H54 (cell line): ENCODE results near the gene HIP1.
"Not testable (repeated sequence)": the region's sequence is repeated elsewhere in the genome, so short reads cannot be mapped to it uniquely, and the experiment has no call there.

Experiments used
- DNase-seq: peaks from one replicate; pipeline ENCODE4 v3.0.0; 2011; ENCODE audit warnings: low spot score, mixed read lengths; ENCODE audit not compliant: insufficient read length
- FAIRE-seq: peaks from 3 replicates; lab custom pipeline; 2011; peaks lifted over from hg19 to GRCh38; lab: Jason Lieb, UNC
- POLR2A ChIP-seq: IDR thresholded peaks from 2 replicates; pipeline ENCODE4 v1.6.1; 2011; ENCODE audit warnings: low read depth, mild to moderate bottlenecking, low read length

HIP1 gene

DNA sequence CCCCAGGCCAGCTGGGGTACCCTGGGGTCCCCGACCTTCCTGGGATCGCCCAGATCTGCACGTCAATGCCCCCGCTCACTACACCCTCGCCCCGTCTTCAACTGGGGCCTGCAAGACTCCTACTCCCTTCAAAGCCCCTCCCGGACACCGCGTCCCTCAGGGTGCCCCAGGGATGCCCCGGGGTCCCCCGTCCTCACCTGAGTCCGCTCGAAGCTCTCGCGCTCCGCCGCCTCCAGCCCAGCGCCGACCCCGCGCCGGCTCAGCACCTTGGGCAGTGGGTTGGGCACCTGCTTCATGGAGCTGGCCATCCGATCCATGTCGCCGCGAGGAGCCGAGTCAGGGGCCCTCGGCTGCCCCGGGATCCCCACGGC lies at the start of gene HIP1:
TSS of gene HIP1 (minus strand) at position 338 of the 371 bp plus-strand sequence. CDS start at position 317, 21 bp downstream.
- DNase-seq (peak; percentile 33), FAIRE-seq (no peak)
- TF ChIP-seq POLR2A: no peak; the same call in 1 of the 2 replicates

- not testable (repeated sequence) for DNase-seq, FAIRE-seq
Measured at GRCh38 chr7:75788154-75788847, 49.6 kb upstream of the HIP1 start.

GRCh38 chr7:75783058-75783457 lies 44.3 kb upstream of the HIP1 start:
- FAIRE-seq, DNase-seq: not testable (repeated sequence)

GRCh38 chr7:75780647-75781273 lies 42.0 kb upstream of the HIP1 start:
- FAIRE-seq, DNase-seq: not testable (repeated sequence)

GRCh38 chr7:75779516-75779915 lies 40.8 kb upstream of the HIP1 start:
- not testable (repeated sequence) for DNase-seq, FAIRE-seq

DNA sequence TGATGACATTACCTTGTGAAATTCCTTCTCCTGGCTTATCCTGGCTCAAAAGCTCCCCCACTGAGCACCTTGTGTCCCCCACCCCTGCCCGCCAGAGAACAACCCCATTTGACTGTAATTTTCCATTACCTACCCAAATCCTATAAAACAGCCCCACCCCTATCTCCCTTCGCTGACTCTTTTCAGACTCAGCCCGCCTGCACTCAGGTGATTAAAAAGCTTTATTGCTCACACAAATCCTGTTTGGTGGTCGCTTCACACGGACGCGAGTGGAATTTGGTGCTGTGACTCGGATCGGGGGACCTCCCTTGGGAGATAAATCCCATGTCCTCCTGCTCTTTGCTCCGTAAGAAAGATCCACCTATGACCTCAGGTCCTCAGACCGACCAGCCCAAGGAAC lies 40.3 kb upstream of the HIP1 start:
- not testable (repeated sequence) for FAIRE-seq, DNase-seq

DNA sequence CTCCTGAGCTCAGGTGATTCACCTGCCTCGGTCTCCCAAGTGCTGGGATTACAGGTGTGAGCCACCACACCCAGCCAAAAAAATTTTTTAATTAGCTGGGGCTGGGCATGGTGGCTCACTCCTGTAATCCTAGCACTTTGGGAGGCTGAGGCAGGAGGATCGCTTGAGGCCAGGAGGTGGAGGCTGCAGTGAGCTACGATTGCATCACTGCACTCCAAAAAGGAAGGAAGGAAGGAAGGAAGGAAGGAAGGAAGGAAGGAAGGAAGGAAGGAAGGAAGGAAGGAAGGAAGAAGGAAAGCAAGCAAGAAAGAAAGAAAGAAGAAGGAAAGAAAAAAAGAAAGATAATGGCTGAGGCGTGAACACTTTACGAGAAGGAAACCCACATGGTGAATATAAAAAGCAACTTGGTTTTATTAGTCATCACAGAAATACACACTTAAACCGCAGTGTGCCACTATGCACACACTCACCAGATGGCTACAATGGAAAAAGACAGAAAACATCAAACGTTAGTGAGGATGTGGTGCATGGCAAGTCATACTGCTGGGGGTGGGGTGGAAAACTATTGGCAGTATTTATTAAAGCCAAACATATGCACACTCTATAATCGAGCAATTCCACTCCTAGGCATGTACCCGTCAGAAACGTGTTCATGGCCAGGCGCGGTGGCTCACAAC lies 37.7 kb upstream of the HIP1 start:
- no peak for FAIRE-seq
- TF ChIP-seq POLR2A: no peak
- no peak for DNase-seq

DNA sequence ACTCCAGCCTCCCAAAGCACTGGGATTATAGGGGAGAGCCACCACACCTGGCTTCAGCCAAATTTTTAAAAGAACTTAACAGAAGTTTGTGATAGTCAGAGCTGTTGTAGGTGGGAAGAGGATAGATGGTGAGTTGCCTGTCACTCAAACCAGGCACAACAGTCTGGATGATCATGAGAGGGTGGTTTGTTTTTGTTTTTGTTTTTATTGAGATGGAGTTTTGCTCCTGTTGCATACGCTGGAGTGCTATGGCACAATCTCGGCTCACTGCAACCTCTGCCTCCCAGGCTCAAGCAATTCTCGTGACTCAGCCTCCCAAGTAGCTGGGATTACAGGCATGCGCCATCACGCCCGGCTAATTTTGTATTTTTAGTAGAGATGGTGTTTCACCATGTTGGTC lies 35.2 kb upstream of the HIP1 start:
- not testable (repeated sequence) for FAIRE-seq, DNase-seq

GRCh38 chr7:75772081-75773077 lies 33.6 kb upstream of the HIP1 start, which contains the start of gene CCL26:
Gene CCL26, minus strand, starts transcription at chr7:75772211. Its CDS starts 35 bp downstream, at chr7:75772176.
- FAIRE-seq: no peak

DNA sequence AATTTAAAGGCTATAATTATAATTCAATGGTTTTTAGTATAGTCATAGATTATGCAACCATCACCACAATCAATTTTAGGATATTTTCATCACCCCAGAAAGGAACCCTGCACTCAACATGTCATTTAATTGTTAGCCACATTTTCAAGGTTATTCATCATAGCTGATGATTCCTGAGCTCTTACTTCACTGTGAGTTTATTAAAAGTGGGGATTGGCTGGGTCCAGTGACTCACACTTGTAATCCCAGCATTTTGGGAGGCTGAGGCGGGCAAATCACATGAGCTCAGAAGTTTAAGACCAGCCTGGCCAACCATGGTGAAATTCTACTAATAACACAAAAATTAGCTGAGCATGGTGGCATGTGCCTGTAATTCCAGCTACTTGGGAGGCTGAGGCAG lies 32.5 kb upstream of the HIP1 start:
- FAIRE-seq: no peak
- TF ChIP-seq POLR2A: no peak
- DNase-seq: no peak

More at GRCh38 chr7:75772081-75773077, 33.6 kb upstream of the HIP1 start, which contains the start of gene CCL26:
- no peak for TF ChIP-seq POLR2A
- DNase-seq: peak; percentile 36

DNA sequence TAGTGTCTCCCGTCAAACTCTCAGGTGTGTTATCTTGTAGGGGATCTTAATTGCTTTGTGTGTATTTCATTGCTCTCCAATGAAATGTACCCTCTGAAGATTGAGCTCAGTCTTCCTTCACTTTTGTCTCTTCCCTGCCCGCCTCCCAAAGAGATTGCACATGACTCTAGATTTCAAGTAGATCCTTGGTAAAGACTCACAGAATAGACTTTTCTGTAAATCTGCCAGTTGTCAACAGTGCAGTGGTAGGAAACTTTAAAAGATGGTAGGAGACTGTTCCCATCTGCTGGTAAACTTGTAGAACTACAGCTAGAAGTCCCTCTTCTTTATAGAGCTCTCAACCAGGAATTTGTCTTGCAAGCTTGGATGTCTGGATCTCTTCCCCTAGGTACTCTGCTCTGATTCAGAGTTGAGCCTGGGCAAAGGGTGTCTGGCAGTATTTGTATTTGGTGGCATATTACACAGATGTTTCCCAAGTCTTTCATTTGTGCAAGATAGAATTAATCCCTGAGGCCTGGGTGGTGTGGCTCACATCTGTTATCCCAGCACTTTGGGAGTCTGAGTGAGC lies 23.7 kb upstream of the HIP1 start:
- FAIRE-seq (peak; percentile 23), DNase-seq (peak; percentile 73)
- no peak for TF ChIP-seq POLR2A

DNA sequence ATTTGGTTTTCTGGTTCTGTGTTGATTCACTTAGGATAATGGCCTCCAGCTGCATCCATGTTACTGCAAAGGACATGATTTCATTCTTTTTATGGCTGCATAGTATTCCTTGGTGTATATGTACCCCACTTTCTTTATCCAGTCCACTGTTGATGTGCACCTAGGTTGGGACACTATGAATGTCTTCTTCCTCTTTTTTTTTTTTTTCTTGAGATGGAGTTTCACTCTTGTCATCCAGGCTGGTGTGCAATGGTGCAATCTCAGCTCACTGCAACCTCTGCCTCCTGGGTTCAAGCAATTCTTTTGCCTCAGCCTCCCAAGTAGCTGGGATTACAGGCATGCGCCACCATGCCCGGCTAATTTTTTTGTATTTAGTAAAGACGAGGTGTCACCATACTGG lies 23.1 kb upstream of the HIP1 start:
- not testable (repeated sequence) for FAIRE-seq, DNase-seq

DNA sequence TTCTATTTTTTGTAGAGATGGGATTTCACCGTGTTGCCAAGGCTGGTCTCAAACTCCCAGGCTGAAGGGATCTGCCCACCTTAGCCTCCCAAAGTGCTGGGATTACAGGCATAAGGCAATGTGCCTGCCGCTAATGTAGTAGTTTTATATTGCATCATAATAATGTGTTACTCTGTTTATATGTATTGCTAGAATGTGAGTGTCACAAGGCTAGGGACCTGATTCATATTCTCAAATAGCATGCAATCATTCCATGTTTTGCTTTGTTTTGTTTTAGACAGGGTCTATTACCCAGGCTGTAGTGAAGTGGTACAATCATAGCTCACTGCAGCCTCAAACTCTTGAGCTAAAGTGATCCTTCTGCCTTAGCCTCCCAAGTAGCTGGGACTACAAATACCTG lies 19.8 kb upstream of the HIP1 start:
- no peak for DNase-seq
- no peak for FAIRE-seq
- TF ChIP-seq POLR2A: no peak
